Endothelial cell of umbilical vein (primary cell): ENCODE data around the gene C6orf58. TPM values are rescaled to one million over a fixed set of nuclear protein-coding genes. Genes with fewer than 3 reads are reported as not detected.

Experiments used
- BruUV-seq: library from RNA; stranded (reverse); fragments of 400-500 nt; replicated peaks from 2 replicates; lab custom pipeline; 2021; lab: Mats Ljungman, UMichigan
- CTCF ChIA-PET: fragments of 300-600, 350-600 bp; sonication (Branson Sonifier 250); formaldehyde crosslinking; loops from one replicate; lab custom pipeline; 2021; ENCODE audit warnings: antibody characterized with exemption, inconsistent platforms; lab: Charles Lee
- POLR2A ChIA-PET: fragments of 300-600, 350-600 bp; sonication (Branson Sonifier 250); formaldehyde crosslinking; loops from one replicate; lab custom pipeline; 2021; ENCODE audit warnings: antibody characterized with exemption, inconsistent platforms; lab: Charles Lee
- DNase-seq: peaks from one replicate; pipeline ENCODE4 v3.0.0-alpha.2; 2011; ENCODE audit warnings: low read depth, low spot score
- FAIRE-seq: peaks from 2 replicates; lab custom pipeline; 2011; peaks lifted over from hg19 to GRCh38; lab: Jason Lieb, UNC
- H2AFZ ChIP-seq: 2 replicates; pipeline ENCODE4 v1.6.0; 2012; ENCODE audit warnings: low read depth, low read length, control low read depth, inconsistent platforms
- H3K27ac ChIP-seq: 2 replicates; pipeline ENCODE4 v1.5.1; 2011; ENCODE audit warnings: low read depth, mild to moderate bottlenecking, control low read depth, low read length, moderate library complexity; ENCODE audit not compliant: insufficient read depth
- H3K27me3 ChIP-seq, 2 experiments: 2 replicates each; pipeline versions ENCODE4 v1.6.0 to v1.6.1; 2011; ENCODE audit warnings: low read length in 2 of 2, mixed read lengths in 1 of 2; ENCODE audit not compliant: control insufficient read depth in 2 of 2, insufficient read depth in 2 of 2
- H3K36me3 ChIP-seq, 2 experiments: 2 replicates in 1 of 2; 3 replicates in 1 of 2; pipeline ENCODE4 v1.5.1; 2011; ENCODE audit warnings: low read length in 2 of 2, mild to moderate bottlenecking in 1 of 2, moderate library complexity in 1 of 2; ENCODE audit not compliant: control insufficient read depth in 2 of 2, insufficient read depth in 2 of 2; ENCODE audit errors: extremely low read depth in 1 of 2
- H3K4me1 ChIP-seq: 3 replicates; pipeline ENCODE4 v1.5.1; 2011; ENCODE audit warnings: mild to moderate bottlenecking, low read length; ENCODE audit not compliant: control insufficient read depth, insufficient read depth; ENCODE audit errors: extremely low read depth
- H3K4me2 ChIP-seq: 2 replicates; pipeline ENCODE4 v1.6.1; 2011; ENCODE audit warnings: low read length, control low read depth, mixed read lengths; ENCODE audit not compliant: insufficient read depth
- H3K4me3 ChIP-seq, 3 experiments: fragments of 200-600 bp in 1 of 3; sonication (generic), shearing (Covaris generic) in 1 of 3; replicated peaks in 1 of 3; 2 replicates each; pipeline ENCODE4 v1.5.1; 2011 to 2016; ENCODE audit warnings: control low read depth in 3 of 3, low read length in 3 of 3, mild to moderate bottlenecking in 2 of 3, inconsistent platforms in 1 of 3, low read depth in 1 of 3, moderate library complexity in 1 of 3; ENCODE audit not compliant: insufficient read depth in 1 of 3
- H3K79me2 ChIP-seq: 2 replicates; pipeline ENCODE4 v1.6.0; 2012; ENCODE audit warnings: low read length, inconsistent platforms; ENCODE audit not compliant: control insufficient read depth, insufficient read depth
- H3K9ac ChIP-seq: replicated peaks from 2 replicates; pipeline ENCODE3; 2011; ENCODE audit warnings: low read length, control low read depth; ENCODE audit not compliant: insufficient read depth; ENCODE audit errors: extremely low read depth
- H3K9me1 ChIP-seq: replicated peaks from 3 replicates; pipeline ENCODE4 v1.6.0; 2011; ENCODE audit warnings: mild to moderate bottlenecking, low read length; ENCODE audit not compliant: control insufficient read depth, insufficient read depth; ENCODE audit errors: extremely low read depth
- H3K9me3 ChIP-seq: replicated peaks from 2 replicates; pipeline ENCODE4 v1.5.1; 2012; ENCODE audit warnings: low read length, inconsistent platforms; ENCODE audit not compliant: control insufficient read depth, insufficient read depth
- H4K20me1 ChIP-seq: replicated peaks from 2 replicates; pipeline ENCODE3; 2011; ENCODE audit warnings: mild to moderate bottlenecking, low read length; ENCODE audit not compliant: control insufficient read depth, insufficient read depth; ENCODE audit errors: extremely low read depth
- CTCF ChIP-seq, 2 donors: IDR thresholded peaks; 1 replicate in 1 of 2; 2 replicates in 1 of 2; pipeline ENCODE4 v1.5.1; 2011; ENCODE audit warnings: low read length in 2 of 2, mild to moderate bottlenecking in 2 of 2, moderate library complexity in 2 of 2, control low read depth in 1 of 2, inconsistent platforms in 1 of 2, low read depth in 1 of 2; ENCODE audit not compliant: insufficient read depth in 1 of 2; ENCODE audit errors: extremely low read depth in 1 of 2
- EZH2 ChIP-seq: IDR thresholded peaks from 2 replicates; pipeline ENCODE4 v1.6.1; 2012; ENCODE audit warnings: borderline replicate concordance, low read depth, mild to moderate bottlenecking, moderate library complexity, low read length, inconsistent platforms; ENCODE audit not compliant: severe bottlenecking
- FOS ChIP-seq: IDR thresholded peaks from 2 replicates; pipeline ENCODE4 v1.6.1; 2011; ENCODE audit warnings: mild to moderate bottlenecking, low read length, moderate library complexity, borderline replicate concordance; ENCODE audit not compliant: insufficient read depth
- GATA2 ChIP-seq: IDR thresholded peaks from 2 replicates; pipeline ENCODE4 v1.7.0; 2011; ENCODE audit warnings: low read depth, mild to moderate bottlenecking, moderate library complexity, mixed read lengths, low read length; ENCODE audit not compliant: insufficient read length, insufficient read depth
- JUN ChIP-seq: IDR thresholded peaks from 2 replicates; pipeline ENCODE4 v1.6.1; 2011; ENCODE audit warnings: borderline replicate concordance, low read depth; ENCODE audit not compliant: insufficient read length, insufficient read depth
- MAX ChIP-seq: IDR thresholded peaks from 2 replicates; pipeline ENCODE4 v1.6.1; 2011; ENCODE audit not compliant: insufficient read depth, insufficient read length
- MYC ChIP-seq: IDR thresholded peaks from one replicate; pipeline ENCODE4 v1.6.1; 2011; ENCODE audit warnings: mild to moderate bottlenecking, low read depth, low read length
- POLR2A ChIP-seq: IDR thresholded peaks from 2 replicates; pipeline ENCODE4 v1.6.1; 2012; ENCODE audit warnings: low read depth, mild to moderate bottlenecking, control low read depth, low read length
- POLR2AphosphoS5 ChIP-seq: IDR thresholded peaks from 2 replicates; pipeline ENCODE4 v1.6.1; 2012; ENCODE audit warnings: low read depth, mild to moderate bottlenecking, control low read depth, low read length, moderate library complexity; ENCODE audit not compliant: insufficient read depth
- dilution Hi-C: fragments of 300-500 bp; cut with MboI; formaldehyde crosslinking; loops from one replicate; pipeline ENCODE4 v1.15.0; 2019; ENCODE audit warnings: low sequenced_read_pairs; ENCODE audit not compliant: extremely low pct_ligation_motif_present
- intact Hi-C: fragments of 100-400 bp; cut with micrococcal nuclease; formaldehyde crosslinking; loops from one replicate; pipeline ENCODE4 v1.10.0; 2022
- polyA plus RNA-seq, 4 experiments: library from polyadenylated mRNA; depleted of rRNA in 3 of 4; stranded (reverse) in 3 of 4; unstranded in 1 of 4; fragments of >200 nt; gene quantifications; 2 replicates each; pipeline versions ENCODE4 v1.2.1 to v1.2.3, GENCODE V29; 2011 to 2012; ENCODE audit warnings: missing spikeins in 1 of 4
- total RNA-seq: library from RNA; stranded (reverse); gene quantifications from 2 replicates; pipeline ENCODE4 v1.2.3, GENCODE V29; 2021

Gene C6orf58
- total and polyA plus RNA-seq, 2 donors (not counting 3 experiments of a cell fraction or from before 2014, with no cell fraction given) = not detected

- Histone ChIP-seq H3K9ac (no peak overlapping the region), H3K4me1 (no peaks in the 10 kb centered on the region), H3K4me3 (no peak overlapping the region), H3K79me2 (no peaks in the 10 kb centered on the region), H4K20me1 (no peaks in the 10 kb centered on the region), H3K36me3 (no peaks in the 10 kb centered on the region), H3K9me3 (no peaks in the 10 kb centered on the region), H2AFZ (no peak overlapping the region), H3K27ac (no peak overlapping the region), H3K4me2 (no peak overlapping the region), H3K27me3 (peaks cover 9 to 27% of the 10 kb centered on the region in 2 experiments), H3K9me1 (no peaks in the 10 kb centered on the region)
- intact Hi-C loops (no loop called here), dilution Hi-C loops (no loop called here)
- TF ChIP-seq FOS = no peak
- TF ChIP-seq JUN = no peak
- TF ChIP-seq POLR2AphosphoS5 = no peak
- no peak for TF ChIP-seq MYC
- TF ChIP-seq GATA2 = no peak
- TF ChIP-seq EZH2 = no peak
- TF ChIP-seq CTCF (IDR thresholded peaks at IDR 0.05; ENCODE audit: extremely low read depth in 1 of 2, insufficient read depth in 1 of 2, low read depth in 1 of 2, low read length in 2 of 2) = no peak
- TF ChIP-seq MAX = no peak
- TF ChIP-seq POLR2A = no peak
- no peak for DNase-seq
- CTCF ChIA-PET = interaction anchor here (1.7 kb wide), 2 partner anchors 16 to 17 kb away, joined by 4 to 6 read pairs; no protein-coding TSS in a partner anchor
- FAIRE-seq = no peak
- BruUV-seq = no TSS peak
- POLR2A ChIA-PET = no interaction called here
Measured at GRCh38 chr6:127533011-127533410, 44.0 kb upstream of the C6orf58 start.
